GM12878 (cell line): ENCODE data around the gene CDH20. TPM values are rescaled to one million over a fixed set of nuclear protein-coding genes. Genes with fewer than 3 reads are reported as not detected.

Source experiments
- ATAC-seq: fragments of 200-7000 bp; cut with Tn5 transposase; 3 replicates; pipeline ENCODE4 v1.9.1; 2020; ENCODE audit warnings: mild to moderate bottlenecking, moderate library complexity
- BruUV-seq: library from RNA; stranded (reverse); fragments of 400-500 nt; replicated peaks from 2 replicates; lab custom pipeline; 2021; lab: Mats Ljungman, UMichigan
- CTCF ChIA-PET: fragments of 300-600 bp; sonication (Branson Sonifier 250); formaldehyde crosslinking; extraction: SDS; loops from one replicate; lab custom pipeline; 2021; ENCODE audit warnings: inconsistent platforms; lab: Yijun Ruan, JAX
- POLR2A ChIA-PET: fragments of 350-600 bp; formaldehyde crosslinking; extraction: SDS; loops from one replicate; lab custom pipeline; 2021; ENCODE audit warnings: inconsistent platforms; lab: Charles Lee
- RAD21 ChIA-PET: fragments of 300-600 bp; sonication (Branson Sonifier 250); formaldehyde crosslinking; loops from one replicate; lab custom pipeline; 2023; ENCODE audit warnings: antibody characterized with exemption; ENCODE audit not compliant: unreplicated experiment; lab: Charles Lee
- SMC1A ChIA-PET: fragments of 300-600 bp; sonication (Branson Sonifier 250); formaldehyde crosslinking; loops from one replicate; lab custom pipeline; 2023; ENCODE audit not compliant: unreplicated experiment, uncharacterized antibody; lab: Charles Lee
- DNase-seq: peaks from one replicate; pipeline ENCODE4 v3.0.0-alpha.2; 2011; ENCODE audit warnings: low read depth, low spot score
- FAIRE-seq: peaks from 3 replicates; lab custom pipeline; 2011; peaks lifted over from hg19 to GRCh38; lab: Jason Lieb, UNC
- H2AFZ ChIP-seq: 2 replicates; pipeline ENCODE4 v1.6.0; 2011; ENCODE audit warnings: low read depth, low read length, control low read depth; ENCODE audit not compliant: control insufficient read depth
- H3K27ac ChIP-seq: 2 replicates; pipeline ENCODE4 v1.5.1; 2011; ENCODE audit warnings: control low read depth; ENCODE audit not compliant: control insufficient read depth, insufficient read depth
- H3K27me3 ChIP-seq, 2 experiments: replicated peaks in 1 of 2; 2 replicates each; pipeline versions ENCODE4 v1.6.0 to v1.6.1; 2011; ENCODE audit warnings: low read length in 1 of 2; ENCODE audit not compliant: control insufficient read depth in 2 of 2, insufficient read depth in 2 of 2
- H3K36me3 ChIP-seq, 2 experiments: 2 replicates each; pipeline ENCODE4 v1.5.1; 2011; ENCODE audit warnings: low read length in 1 of 2; ENCODE audit not compliant: control insufficient read depth in 2 of 2, insufficient read depth in 2 of 2
- H3K4me1 ChIP-seq: 2 replicates; pipeline ENCODE4 v1.6.1; 2011; ENCODE audit warnings: mild to moderate bottlenecking, low read length, moderate library complexity, mixed read lengths; ENCODE audit not compliant: control insufficient read depth, insufficient read depth
- H3K4me2 ChIP-seq: 2 replicates; pipeline ENCODE4 v1.6.0; 2011; ENCODE audit warnings: control low read depth; ENCODE audit not compliant: control insufficient read depth, insufficient read depth
- H3K4me3 ChIP-seq: fragments of 200-600 bp; sonication (generic); 2 replicates; pipeline ENCODE4 v1.5.1; 2016
- H3K79me2 ChIP-seq: 2 replicates; pipeline ENCODE4 v1.6.0; 2011; ENCODE audit warnings: low read length; ENCODE audit not compliant: control insufficient read depth, insufficient read depth
- H3K9ac ChIP-seq: 2 replicates; pipeline ENCODE4 v1.8.0; 2011; ENCODE audit warnings: low read length, control low read depth, mixed read lengths; ENCODE audit not compliant: control insufficient read depth, insufficient read depth
- H3K9me3 ChIP-seq: replicated peaks from 3 replicates; pipeline ENCODE4 v1.5.1; 2011; ENCODE audit warnings: mild to moderate bottlenecking, low read length; ENCODE audit not compliant: control insufficient read depth, insufficient read depth
- H4K20me1 ChIP-seq: 2 replicates; pipeline ENCODE4 v1.6.0; 2011; ENCODE audit not compliant: control insufficient read depth, insufficient read depth
- CBX5 ChIP-seq: sonication (generic); IDR thresholded peaks from 2 replicates; pipeline ENCODE4 v1.6.1; 2016; ENCODE audit warnings: low read depth, moderate library complexity, mild to moderate bottlenecking, inconsistent platforms
- CEBPB ChIP-seq, 2 experiments: fragments of 150-350 bp in 1 of 2; IDR thresholded peaks; 2 replicates each; pipeline ENCODE4 v1.6.1; 2012 to 2014; ENCODE audit warnings: low read depth in 2 of 2, low read length in 2 of 2, borderline replicate concordance in 1 of 2, inconsistent platforms in 1 of 2
- EP300 ChIP-seq, 2 experiments: fragments of 150-350 bp in 1 of 2; IDR thresholded peaks; 2 replicates each; pipeline ENCODE4 v1.6.1; 2011 to 2012; ENCODE audit warnings: low read depth in 2 of 2, low read length in 2 of 2, borderline replicate concordance in 1 of 2, improper control_type of control experiment in 1 of 2, inconsistent platforms in 1 of 2; ENCODE audit not compliant: control insufficient read depth in 1 of 2
- FOXK2 ChIP-seq: fragments of 450-650 bp; IDR thresholded peaks from 2 replicates; pipeline ENCODE4 v1.6.1; 2017; ENCODE audit warnings: mild to moderate bottlenecking, moderate library complexity
- HDAC6 ChIP-seq: fragments of 200-600 bp; sonication (generic); IDR thresholded peaks from one replicate; pipeline ENCODE4 v1.8.0; 2017; ENCODE audit warnings: antibody characterized with exemption; ENCODE audit not compliant: unreplicated experiment
- IKZF1 ChIP-seq: fragments of 450-650 bp; conservative IDR thresholded peaks from 2 replicates; pipeline ENCODE4 v1.6.1; 2017; ENCODE audit warnings: antibody characterized with exemption, mild to moderate bottlenecking
- LARP7 ChIP-seq: fragments of 450-650 bp; IDR thresholded peaks from 2 replicates; pipeline ENCODE4 v1.6.1; 2017; ENCODE audit warnings: mild to moderate bottlenecking
- PAX5 ChIP-seq: IDR thresholded peaks from 2 replicates; pipeline ENCODE4 v1.6.1; 2011; ENCODE audit warnings: low read depth, low read length, borderline replicate concordance
- RCOR1 ChIP-seq: conservative IDR thresholded peaks from 2 replicates; pipeline ENCODE4 v1.6.1; 2012; ENCODE audit warnings: low read depth, low read length, improper control_type of control experiment
- SIX5 ChIP-seq: IDR thresholded peaks from 2 replicates; pipeline ENCODE4 v1.6.1; 2011; ENCODE audit warnings: mild to moderate bottlenecking, low read depth, low read length, moderate library complexity; ENCODE audit not compliant: severe bottlenecking
- SRF ChIP-seq, 2 experiments: IDR thresholded peaks; 2 replicates each; pipeline ENCODE4 v1.6.1; 2011; ENCODE audit warnings: low read depth in 2 of 2, low read length in 2 of 2, mild to moderate bottlenecking in 1 of 2, moderate library complexity in 1 of 2
- STAT3 ChIP-seq: IDR thresholded peaks from 2 replicates; pipeline ENCODE4 v1.6.1; 2011; ENCODE audit warnings: low read depth, low read length, improper control_type of control experiment
- TAF1 ChIP-seq: IDR thresholded peaks from 2 replicates; pipeline ENCODE4 v1.6.1; 2011; ENCODE audit warnings: mild to moderate bottlenecking, low read depth, low read length, borderline replicate concordance
- ZBED1 ChIP-seq: IDR thresholded peaks from 2 replicates; pipeline ENCODE4 v1.6.1; 2016; ENCODE audit warnings: borderline replicate concordance
- ZNF217 ChIP-seq: fragments of 450-650 bp; IDR thresholded peaks from 2 replicates; pipeline ENCODE4 v1.6.1; 2017; ENCODE audit warnings: antibody characterized with exemption, mild to moderate bottlenecking
- WGBS: methylation state at CpG from one replicate; pipeline ENCODE4 v1.1.6; 2016; ENCODE audit warnings: low lambda C conversion rate; ENCODE audit not compliant: insufficient replicate concordance, insufficient coverage; ENCODE audit errors: missing lambda C conversion rate; 5-methylcytosine and 5-hydroxymethylcytosine counted together
- in situ Hi-C: fragments of 300-500 bp; cut with MboI; formaldehyde crosslinking; loops from 9 replicates; pipeline ENCODE4 v1.14.3; 2018; ENCODE audit warnings: mixed read lengths
- intact Hi-C: fragments of 100-400 bp; cut with micrococcal nuclease; formaldehyde crosslinking; loops from one replicate; pipeline ENCODE4 v1.14.2; 2022; ENCODE audit not compliant: unreplicated experiment
- polyA plus RNA-seq, 11 experiments: library from polyadenylated mRNA; depleted of rRNA in 4 of 11; unstranded in 6 of 11; stranded (reverse) in 5 of 11; fragments of >200 nt; fragmentation: Nextera tagmentation in 4 of 11; fragmentation: Illumina TruSeq in 1 of 11; extraction: Ambion mirVana in 4 of 11; extraction: Trizol in 1 of 11; gene quantifications; 1 replicate in 1 of 11; 2 replicates in 10 of 11; pipeline versions ENCODE4 v1.2.1 to v1.2.3, GENCODE V29; 2011 to 2016; ENCODE audit warnings: inconsistent platforms in 2 of 11, missing spikeins in 2 of 11, low read depth in 1 of 11
- total RNA-seq, 4 experiments: library from RNA; depleted of rRNA in 3 of 4; stranded (reverse); fragments of >200 nt in 3 of 4; fragmentation: Illumina TruSeq in 1 of 4; extraction: Trizol in 1 of 4; gene quantifications; 2 replicates each; pipeline versions ENCODE4 v1.2.1 to v1.2.3, GENCODE V29; 2013 to 2021
- TF ChIP-seq, protein P1 (sequence below): IDR thresholded peaks from 2 replicates; pipeline ENCODE4 v1.6.1; 2012; ENCODE audit warnings: improper control_type of control experiment, low read depth, low read length; ENCODE audit not compliant: insufficient replicate concordance
- TF ChIP-seq, protein P2 (sequence below): IDR thresholded peaks from 2 replicates; pipeline ENCODE4 v1.6.1; 2012; ENCODE audit warnings: low read depth, low read length, improper control_type of control experiment
- TF ChIP-seq, protein P3 (sequence below): fragments of 150-350 bp; IDR thresholded peaks from 2 replicates; pipeline ENCODE4 v1.6.1; 2014; ENCODE audit warnings: mild to moderate bottlenecking, low read depth, low read length

The CDH20 gene
- total and polyA plus RNA-seq, 10 of the 15 experiments (the other 5 are each of a cell fraction or from before 2014, with no cell fraction given) = not detected

- TF ChIP-seq EP300 (IDR thresholded peaks at IDR 0.05; ENCODE audit: borderline replicate concordance in 1 of 2, control insufficient read depth in 1 of 2, low read depth in 2 of 2, low read length in 2 of 2) (no peak), TAF1 (no peak), ZNF217 (no peak), IKZF1 (no peak), CEBPB (IDR thresholded peaks at IDR 0.05; ENCODE audit: borderline replicate concordance in 1 of 2, low read depth in 2 of 2, low read length in 2 of 2) (no peak), ZBED1 (no peak)
- TF ChIP-seq, protein P1, sequence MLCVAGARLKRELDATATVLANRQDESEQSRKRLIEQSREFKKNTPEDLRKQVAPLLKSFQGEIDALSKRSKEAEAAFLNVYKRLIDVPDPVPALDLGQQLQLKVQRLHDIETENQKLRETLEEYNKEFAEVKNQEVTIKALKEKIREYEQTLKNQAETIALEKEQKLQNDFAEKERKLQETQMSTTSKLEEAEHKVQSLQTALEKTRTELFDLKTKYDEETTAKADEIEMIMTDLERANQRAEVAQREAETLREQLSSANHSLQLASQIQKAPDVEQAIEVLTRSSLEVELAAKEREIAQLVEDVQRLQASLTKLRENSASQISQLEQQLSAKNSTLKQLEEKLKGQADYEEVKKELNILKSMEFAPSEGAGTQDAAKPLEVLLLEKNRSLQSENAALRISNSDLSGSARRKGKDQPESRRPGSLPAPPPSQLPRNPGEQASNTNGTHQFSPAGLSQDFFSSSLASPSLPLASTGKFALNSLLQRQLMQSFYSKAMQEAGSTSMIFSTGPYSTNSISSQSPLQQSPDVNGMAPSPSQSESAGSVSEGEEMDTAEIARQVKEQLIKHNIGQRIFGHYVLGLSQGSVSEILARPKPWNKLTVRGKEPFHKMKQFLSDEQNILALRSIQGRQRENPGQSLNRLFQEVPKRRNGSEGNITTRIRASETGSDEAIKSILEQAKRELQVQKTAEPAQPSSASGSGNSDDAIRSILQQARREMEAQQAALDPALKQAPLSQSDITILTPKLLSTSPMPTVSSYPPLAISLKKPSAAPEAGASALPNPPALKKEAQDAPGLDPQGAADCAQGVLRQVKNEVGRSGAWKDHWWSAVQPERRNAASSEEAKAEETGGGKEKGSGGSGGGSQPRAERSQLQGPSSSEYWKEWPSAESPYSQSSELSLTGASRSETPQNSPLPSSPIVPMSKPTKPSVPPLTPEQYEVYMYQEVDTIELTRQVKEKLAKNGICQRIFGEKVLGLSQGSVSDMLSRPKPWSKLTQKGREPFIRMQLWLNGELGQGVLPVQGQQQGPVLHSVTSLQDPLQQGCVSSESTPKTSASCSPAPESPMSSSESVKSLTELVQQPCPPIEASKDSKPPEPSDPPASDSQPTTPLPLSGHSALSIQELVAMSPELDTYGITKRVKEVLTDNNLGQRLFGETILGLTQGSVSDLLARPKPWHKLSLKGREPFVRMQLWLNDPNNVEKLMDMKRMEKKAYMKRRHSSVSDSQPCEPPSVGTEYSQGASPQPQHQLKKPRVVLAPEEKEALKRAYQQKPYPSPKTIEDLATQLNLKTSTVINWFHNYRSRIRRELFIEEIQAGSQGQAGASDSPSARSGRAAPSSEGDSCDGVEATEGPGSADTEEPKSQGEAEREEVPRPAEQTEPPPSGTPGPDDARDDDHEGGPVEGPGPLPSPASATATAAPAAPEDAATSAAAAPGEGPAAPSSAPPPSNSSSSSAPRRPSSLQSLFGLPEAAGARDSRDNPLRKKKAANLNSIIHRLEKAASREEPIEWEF = no peak
Measured at GRCh38 chr18:61333271-61333745, at the start of gene CDH20 (continued).

GRCh38 chr18:61284039-61284438, 49.2 kb upstream of the CDH20 start:
- in situ Hi-C loops = no loop called here
- WGBS = 4% methylated on average over 4 of the region's 4 CpGs
- CTCF ChIA-PET = no interaction called here
- no peak overlapping the region for H2AFZ ChIP-seq
- no peak overlapping the region for H3K4me2 ChIP-seq
- RAD21 ChIA-PET = no interaction called here
- BruUV-seq = no TSS peak
- H4K20me1 ChIP-seq = no peaks in the 10 kb centered on the region
- DNase-seq (no peak), ATAC-seq (no peak), FAIRE-seq (no peak)
- H3K27ac ChIP-seq = no peak overlapping the region
- no peak overlapping the region for H3K9ac ChIP-seq
- no peak overlapping the region for H3K4me3 ChIP-seq
- POLR2A ChIA-PET = no interaction called here
- intact Hi-C loops = no loop called here
- H3K36me3 ChIP-seq = no peaks in the 10 kb centered on the region
- H3K4me1 ChIP-seq = no peaks in the 10 kb centered on the region
- H3K9me3 ChIP-seq = no peaks in the 10 kb centered on the region
- H3K79me2 ChIP-seq = no peaks in the 10 kb centered on the region
- SMC1A ChIA-PET = no interaction called here
- no peaks in the 10 kb centered on the region; a peak in 1 of 4 replicates for H3K27me3 ChIP-seq
- no peak for TF ChIP-seq SIX5
- no peak for TF ChIP-seq PAX5
- no peak for TF ChIP-seq CBX5
- TF ChIP-seq LARP7 = no peak
- no peak for TF ChIP-seq SRF (IDR thresholded peaks at IDR 0.05; ENCODE audit: low read depth in 2 of 2, low read length in 2 of 2)
- TF ChIP-seq FOXK2 = no peak
- TF ChIP-seq HDAC6 = no peak
- no peak for TF ChIP-seq RCOR1
- TF ChIP-seq, protein P2, sequence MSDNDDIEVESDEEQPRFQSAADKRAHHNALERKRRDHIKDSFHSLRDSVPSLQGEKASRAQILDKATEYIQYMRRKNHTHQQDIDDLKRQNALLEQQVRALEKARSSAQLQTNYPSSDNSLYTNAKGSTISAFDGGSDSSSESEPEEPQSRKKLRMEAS = no peak
- TF ChIP-seq, protein P3, sequence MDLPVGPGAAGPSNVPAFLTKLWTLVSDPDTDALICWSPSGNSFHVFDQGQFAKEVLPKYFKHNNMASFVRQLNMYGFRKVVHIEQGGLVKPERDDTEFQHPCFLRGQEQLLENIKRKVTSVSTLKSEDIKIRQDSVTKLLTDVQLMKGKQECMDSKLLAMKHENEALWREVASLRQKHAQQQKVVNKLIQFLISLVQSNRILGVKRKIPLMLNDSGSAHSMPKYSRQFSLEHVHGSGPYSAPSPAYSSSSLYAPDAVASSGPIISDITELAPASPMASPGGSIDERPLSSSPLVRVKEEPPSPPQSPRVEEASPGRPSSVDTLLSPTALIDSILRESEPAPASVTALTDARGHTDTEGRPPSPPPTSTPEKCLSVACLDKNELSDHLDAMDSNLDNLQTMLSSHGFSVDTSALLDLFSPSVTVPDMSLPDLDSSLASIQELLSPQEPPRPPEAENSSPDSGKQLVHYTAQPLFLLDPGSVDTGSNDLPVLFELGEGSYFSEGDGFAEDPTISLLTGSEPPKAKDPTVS = no peak
- no peak for TF ChIP-seq STAT3
